ENCODE results near the gene RALB. TPM values are rescaled to one million over a fixed set of nuclear protein-coding genes. Genes with fewer than 3 reads are reported as not detected.

The RALB gene, protein sequence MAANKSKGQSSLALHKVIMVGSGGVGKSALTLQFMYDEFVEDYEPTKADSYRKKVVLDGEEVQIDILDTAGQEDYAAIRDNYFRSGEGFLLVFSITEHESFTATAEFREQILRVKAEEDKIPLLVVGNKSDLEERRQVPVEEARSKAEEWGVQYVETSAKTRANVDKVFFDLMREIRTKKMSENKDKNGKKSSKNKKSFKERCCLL
- total RNA-seq (2014; rRNA removed; shearing (Covaris generic)), result 48.3 and 57.6 TPM in 2 replicates
- polyA plus RNA-seq (2015; cell fraction: cytosol; rRNA removed), result 78.0 and 89.8 TPM in 2 replicates
- 28.3 and 34.4 TPM in 2 replicates for polyA plus RNA-seq (2015; cell fraction: nucleus; rRNA removed)

- peak; percentile 99 for DNase-seq (ENCODE audit: low read depth)
Measured at GRCh38 chr2:120252225-120253020, at the start of gene RALB. RALB (plus strand) TSS chr2:120252852; CDS start chr2:120278665, 25,813 bp downstream.

DNA sequence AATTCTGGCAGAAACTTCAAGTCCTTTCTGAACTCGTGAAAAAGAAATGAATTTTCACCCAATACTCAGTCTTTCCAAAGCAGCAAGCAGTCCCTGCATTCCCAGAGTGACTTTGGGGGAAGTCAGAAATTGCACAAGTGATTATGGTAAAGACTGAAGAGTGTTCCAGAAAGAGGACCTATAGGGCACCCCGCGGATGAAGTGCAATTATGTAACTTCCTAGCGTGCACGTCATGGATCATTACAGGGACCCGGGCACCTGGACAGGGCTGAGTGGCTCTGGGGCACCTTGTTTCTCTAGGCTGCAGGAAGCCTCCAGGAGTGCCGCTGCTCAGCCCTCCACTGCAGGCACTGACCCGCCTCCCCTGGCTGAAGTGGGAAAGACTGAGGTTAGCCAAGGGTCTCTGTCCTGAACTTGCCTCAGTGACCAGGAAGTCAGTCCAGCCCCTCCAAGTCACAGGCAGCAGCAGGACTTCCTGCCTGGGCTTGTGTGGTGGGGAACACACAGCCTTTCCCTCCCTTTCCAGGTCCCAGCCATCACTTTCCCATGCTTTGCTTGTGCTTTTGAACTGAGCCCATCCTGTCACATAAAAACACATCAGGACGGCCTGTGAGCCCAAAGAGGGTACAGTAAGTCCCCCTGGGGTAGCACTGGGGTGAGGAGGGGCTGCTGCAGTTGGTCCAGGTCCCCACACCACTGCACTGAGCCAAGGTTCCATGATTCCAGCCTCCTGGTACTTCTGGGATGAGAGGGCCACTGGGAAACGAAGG lies 49.2 kb upstream of the RALB start:
- DNase-seq (ENCODE audit: low read depth), result no peak

GRCh38 chr2:120204022-120204405 lies 48.6 kb upstream of the RALB start:
- no peak for DNase-seq (ENCODE audit: low read depth)

DNA sequence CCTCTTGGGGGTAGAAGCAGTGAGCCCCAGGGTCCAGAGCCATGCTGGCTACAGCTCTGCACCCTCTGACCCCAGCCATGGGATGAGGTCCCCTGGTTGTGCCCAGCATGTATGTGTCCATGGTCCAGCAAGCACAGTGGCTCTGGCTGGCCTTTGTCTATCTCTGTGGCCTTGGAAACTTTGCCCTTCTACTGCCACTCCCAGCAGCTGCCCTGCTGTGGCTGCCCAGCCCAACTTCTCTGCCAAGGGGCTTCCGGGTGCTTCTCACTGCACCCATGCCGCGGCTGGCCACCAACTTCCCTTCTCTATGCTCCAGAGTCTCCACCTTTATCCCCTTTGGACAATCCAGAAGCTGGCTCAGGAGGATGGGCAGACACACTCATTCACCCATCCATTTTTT lies 48.2 kb upstream of the RALB start:
- DNase-seq (ENCODE audit: low read depth), result no peak

- DNase-seq (ENCODE audit: low read depth), result no peak
Measured at GRCh38 chr2:120204945-120205670, 47.5 kb upstream of the RALB start.

DNA sequence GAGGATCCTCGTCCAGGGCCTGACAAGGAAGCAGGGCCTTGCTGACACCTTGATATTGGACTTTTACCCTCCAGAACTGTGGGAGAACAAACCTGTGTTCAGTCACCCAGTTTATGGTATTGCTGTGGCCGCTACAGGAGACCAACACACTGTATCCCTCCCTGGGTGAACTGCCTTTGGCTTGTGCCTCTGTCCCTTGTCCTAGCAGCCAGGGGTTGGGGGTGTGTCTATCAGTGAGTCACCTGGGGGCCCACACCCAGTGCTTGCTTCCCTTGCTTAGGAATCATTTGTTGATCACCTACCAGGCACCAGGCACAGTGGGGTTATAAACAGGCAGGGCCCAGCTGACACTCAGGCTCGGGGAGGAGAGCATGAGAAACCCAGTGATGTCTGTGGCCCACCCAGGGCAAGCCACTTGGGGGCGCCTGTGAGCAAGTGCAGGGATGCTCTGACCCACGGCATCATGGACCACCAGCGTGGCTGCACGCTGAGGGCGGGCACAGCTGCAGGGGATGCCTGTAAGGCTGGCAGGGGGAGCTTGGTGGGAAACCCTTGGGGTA lies 46.5 kb upstream of the RALB start:
- DNase-seq (ENCODE audit: low read depth), result peak; percentile 15

DNA sequence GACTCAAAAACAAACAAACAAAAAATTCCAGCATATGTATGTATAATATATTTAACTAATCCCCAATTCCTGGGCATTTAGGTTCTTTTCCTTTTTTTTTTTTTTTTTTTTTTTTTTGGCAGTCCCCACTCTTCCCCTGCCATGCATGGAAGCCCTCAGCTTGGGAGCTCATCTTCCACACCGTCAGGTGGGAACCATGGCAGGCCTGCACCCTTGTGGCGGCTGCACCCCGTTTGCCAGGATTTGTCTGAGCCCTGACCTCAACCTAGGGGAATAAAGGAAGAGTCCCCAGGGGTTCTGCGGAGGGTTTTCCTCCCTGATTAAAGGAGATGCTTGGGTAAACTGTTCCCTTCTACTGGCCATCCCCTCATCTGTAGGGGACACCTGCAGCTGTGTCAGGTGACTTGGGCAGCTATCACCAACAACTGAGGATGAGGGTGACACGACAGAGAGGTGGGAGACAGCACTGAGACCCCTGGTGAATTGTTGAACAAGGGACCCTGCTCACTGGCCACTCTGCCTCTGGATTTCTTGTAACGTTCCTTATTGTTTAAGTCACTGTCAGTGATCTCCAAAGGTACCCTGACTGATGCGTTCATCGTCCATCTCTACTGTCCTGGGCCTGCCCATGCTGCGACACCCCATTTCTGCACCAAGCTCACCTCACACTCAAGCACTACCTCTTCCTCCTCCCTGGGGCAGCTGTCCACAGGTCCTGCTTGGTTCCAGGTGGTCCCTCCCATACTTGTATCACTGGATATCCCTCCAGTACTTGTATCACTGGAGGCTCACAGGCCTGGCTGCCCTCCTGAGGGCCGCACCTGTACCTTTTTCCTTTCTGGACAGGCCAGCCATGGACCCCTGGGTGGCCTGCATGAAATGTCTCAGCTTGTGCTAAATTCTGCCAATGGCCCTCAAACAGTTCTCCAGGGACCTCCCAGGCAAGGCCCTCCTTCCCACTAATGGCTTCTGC lies 44.0 kb upstream of the RALB start:
- DNase-seq (ENCODE audit: low read depth), result no peak

- DNase-seq (ENCODE audit: low read depth), result no peak
Measured at GRCh38 chr2:120209427-120210269, 43.0 kb upstream of the RALB start.

- no peak for DNase-seq (ENCODE audit: low read depth)
Measured at GRCh38 chr2:120210270-120210693, 42.4 kb upstream of the RALB start.

GRCh38 chr2:120218181-120218580 lies 34.5 kb upstream of the RALB start:
- no peak for DNase-seq (ENCODE audit: low read depth)

DNA sequence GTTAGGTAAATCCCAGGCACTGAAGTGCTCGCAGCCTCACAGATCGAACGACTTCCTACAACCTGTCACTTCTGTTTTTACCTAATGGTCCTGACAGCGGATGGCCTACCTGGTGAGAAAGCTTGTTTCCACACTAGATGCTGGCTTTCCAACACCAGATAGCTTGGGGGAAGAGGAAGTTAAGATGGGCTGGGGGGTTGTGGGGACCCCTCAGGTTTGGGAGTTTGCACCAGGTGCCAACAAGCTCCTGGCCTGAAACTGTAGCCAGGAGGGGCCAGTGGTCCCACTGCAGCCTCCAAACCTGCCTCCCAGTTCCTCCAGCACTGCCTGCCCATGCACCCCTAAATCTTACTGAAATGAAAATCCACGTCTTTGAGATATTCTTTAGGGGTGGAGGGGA lies 33.4 kb upstream of the RALB start:
- DNase-seq (ENCODE audit: low read depth), result no peak

DNA sequence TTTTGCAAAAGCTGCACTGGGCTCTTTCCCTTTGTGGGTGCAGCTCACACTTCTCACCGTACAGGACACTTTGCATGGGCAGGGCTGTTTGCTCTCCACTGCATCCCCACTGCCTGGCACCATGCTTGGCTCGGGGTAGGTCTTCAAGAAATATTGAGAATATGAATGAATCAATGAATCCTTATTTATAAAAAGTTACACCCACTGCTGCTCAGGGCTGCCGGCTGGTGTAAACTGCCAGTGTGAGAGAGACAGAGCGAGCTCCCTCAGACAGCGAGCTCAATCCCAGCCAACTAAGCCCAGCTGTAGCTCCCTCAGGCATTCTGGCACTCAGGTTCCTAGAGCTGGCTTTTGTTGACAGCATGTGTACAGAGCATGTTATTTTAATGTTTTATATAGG lies 32.9 kb upstream of the RALB start:
- DNase-seq (ENCODE audit: low read depth), result no peak

DNA sequence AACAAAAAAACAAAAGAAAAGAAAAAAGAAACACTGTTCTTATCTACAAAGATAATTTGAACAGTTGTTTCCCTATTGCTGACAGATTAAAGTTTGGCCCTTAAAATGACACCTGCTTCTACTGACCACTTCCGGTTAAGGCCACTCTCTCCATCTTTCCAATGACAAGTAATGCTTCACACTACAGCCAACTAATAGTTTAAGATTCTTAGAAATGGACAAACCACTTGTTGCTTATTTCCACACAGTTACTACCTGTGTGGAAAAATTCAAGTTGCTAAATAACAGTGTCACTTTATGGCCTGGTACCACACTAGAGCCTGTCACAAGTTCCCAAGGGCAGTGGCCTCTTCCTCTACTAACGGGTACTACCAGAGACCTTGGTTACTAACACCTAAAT lies 31.9 kb upstream of the RALB start:
- no peak for DNase-seq (ENCODE audit: low read depth)

DNA sequence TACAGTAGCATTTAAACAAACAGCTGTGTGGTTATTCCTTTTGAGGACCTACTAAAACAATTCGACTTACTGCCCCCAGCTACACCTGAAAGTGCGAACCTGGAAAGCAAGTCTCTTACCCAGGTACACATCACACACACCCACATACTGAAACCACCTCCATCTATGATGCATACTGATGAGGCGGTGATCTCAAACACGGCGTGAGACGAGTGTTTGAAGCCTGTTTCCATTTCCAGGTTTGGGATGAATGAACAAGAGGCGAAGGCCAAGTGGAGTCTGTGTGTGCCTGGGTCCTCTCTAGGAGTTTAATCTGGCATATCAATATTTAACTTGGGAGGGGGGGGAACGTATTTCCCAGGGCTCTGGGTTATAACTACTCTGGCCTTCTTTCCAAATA lies 31.0 kb upstream of the RALB start:
- DNase-seq (ENCODE audit: low read depth), result no peak

DNA sequence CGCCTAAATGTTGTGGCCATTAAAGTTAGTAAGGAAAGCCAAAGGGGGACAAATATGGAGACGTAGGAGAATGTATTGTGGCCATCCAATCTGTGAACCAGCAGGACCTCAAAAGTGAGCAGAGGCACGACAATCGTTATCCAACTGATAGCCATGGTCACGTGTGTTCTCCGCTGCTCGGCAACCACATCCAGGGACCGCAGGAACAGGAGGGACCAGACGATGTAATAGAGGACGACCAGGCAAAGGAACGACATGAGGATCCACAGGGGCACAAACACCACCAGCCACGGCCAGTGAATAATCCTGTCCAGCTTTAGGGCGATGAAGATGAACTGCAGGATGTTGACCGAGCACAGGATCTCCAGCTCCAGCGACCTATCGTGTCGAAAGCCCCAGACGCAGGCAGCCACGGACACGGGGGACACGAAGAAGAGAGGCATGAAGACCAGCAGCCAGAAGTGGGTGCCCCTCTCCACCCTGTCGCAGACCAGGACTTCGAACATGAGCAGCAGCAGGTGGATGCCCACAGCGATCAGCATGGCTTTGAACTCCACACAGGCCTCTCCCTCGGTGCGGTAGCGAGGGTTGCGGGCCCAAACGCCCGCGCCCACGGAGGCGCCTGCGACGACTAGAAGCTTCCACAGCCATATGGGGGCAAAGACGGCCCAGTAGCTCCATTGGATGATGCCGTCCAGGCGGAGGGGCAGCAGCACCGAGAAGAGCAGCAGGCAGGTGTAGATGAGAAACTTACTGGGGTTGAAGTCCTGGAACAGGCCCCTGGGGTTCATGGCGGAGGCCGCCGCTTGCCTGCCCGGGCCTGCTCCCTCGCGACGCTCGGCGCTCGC lies 30.2 kb upstream of the RALB start:
- no peak for DNase-seq (ENCODE audit: low read depth)

- DNase-seq (ENCODE audit: low read depth), result peak; percentile 73
Measured at GRCh38 chr2:120223034-120223912, 29.4 kb upstream of the RALB start, which contains the start of gene TMEM185B. TMEM185B (minus strand) TSS chr2:120223400; CDS start chr2:120222976, 424 bp downstream.

DNA sequence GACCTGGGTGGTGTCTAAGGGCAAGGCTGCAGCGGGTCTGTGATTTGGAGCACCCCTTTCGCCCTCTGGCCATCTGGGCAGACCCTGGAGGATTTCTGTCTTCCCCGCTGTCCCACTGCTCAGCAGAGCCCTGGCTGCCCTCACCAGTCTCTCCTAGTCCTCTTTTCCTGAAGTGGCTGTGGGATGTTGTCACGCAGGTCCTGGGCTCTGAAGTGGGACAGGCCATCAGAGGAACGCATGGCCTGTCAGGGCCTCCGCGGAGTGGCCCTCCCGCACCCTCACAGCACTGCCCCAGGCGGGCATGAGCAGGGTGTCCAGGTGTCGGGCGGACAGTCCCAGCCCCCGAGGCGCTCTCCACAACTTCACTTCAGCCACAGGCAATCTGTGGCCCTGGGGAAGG lies 28.4 kb upstream of the RALB start:
- DNase-seq (ENCODE audit: low read depth), result no peak
